ENCODE results near the gene EHF.
"Not testable (repeated sequence)": the region's sequence is repeated elsewhere in the genome, so short reads cannot be mapped to it uniquely, and the experiment has no call there.

The EHF gene

DNA sequence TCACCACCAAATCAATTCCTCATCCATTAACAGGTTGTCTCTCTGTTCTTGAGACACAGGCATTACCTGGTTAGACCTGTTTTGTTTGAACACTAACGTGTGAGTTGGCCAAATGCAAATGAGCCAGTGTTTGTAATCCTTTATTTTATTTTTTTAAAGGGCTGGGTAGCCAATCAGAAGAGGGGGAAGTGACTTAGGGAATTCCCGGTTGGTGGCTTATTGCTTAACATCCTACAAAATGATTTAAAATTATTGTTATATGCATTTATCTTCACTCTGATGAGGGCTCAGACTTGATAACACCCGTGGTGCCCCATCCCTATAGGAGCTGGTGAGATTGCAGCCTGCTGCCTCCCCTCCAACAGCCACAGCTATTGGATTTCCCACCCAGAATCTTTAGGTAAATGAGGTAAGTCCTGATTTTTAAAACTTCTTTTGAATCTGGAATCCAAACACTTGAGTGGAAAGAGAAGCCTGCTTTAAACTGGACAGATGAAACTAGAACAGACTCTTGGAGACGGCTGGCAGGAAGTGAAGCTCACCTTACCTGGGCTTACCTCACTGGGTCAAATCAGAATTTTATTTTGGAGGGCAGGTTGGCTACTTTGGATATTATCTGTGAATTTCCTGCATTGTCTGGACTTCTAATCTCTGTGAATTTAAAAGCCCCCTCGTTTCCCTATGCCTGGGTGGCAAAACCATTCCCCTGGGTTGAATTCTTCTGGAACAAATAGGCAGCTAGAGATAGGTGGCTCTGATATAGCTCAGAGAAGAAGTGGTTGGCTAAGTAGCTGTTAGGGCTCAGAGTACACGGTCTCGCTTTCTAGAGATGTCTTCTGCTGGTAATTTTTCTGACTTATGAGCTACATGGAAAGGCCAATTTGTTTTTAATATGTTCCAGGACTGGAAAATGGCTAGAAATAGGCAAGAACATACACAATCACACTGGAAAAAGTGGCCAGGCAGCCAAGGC lies at the start of gene EHF:
TSS of gene EHF (plus strand) at position 274 of the 973 bp plus-strand sequence. CDS start 21,538 bp downstream, outside the sequence.
- no peak for DNase-seq (ENCODE audit: low read depth)

DNA sequence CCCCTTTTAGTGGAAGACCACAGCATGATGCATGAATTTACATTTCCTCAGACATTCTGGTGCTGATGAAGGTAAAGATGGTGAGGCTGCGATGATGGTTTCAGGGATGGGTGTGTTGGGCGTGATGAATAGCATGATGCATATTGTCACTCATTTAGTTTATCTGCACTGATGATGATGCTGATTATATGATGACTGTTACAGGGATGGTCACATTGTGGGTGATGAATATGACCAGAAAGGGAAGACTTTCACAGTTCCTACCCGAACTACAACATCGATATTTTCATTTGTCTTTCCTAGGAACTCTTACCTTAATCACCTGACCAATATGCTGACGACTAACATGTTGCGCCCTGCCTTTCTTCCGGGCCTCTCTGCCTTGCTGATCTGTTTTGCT lies 47.4 kb upstream of the EHF start:
- no peak for DNase-seq (ENCODE audit: low read depth)

DNA sequence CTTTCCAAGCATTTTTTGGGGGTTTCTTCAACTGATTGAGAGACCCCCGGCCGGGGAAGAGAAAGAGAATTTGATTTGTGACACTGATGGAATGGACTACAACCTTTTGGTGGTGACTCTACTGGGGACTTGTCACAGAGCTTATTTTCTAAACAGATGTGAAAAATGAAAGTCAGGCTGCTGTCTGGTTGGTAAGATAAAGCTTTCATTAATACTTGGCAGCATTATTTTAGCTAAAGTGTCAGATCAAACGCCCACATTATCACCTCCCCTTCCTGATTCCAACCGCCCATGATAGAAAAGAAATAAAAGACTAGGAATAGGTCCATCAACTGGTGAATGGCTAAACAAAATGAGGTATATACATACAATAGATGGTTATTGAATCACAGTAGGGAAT lies 45.6 kb upstream of the EHF start:
- DNase-seq (ENCODE audit: low read depth) = no peak

DNA sequence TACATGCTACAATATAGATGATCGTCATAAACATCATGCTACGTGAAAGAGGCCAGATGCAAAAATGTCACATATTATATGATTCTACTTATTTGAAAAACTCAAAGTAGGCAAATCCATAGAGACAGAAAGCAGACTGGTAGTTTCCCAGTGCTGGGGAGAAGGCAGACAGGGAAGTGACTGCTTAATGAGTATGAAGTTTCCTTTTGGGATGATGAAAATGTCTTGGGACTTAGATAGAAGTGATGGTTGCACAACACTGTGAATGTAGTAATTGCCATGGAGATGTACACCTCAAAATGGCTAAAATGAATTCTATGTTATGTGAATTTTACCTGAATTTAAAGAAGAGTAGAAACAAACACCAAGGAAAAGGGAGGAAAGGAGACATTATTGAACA lies 45.2 kb upstream of the EHF start:
- no peak for DNase-seq (ENCODE audit: low read depth)

DNA sequence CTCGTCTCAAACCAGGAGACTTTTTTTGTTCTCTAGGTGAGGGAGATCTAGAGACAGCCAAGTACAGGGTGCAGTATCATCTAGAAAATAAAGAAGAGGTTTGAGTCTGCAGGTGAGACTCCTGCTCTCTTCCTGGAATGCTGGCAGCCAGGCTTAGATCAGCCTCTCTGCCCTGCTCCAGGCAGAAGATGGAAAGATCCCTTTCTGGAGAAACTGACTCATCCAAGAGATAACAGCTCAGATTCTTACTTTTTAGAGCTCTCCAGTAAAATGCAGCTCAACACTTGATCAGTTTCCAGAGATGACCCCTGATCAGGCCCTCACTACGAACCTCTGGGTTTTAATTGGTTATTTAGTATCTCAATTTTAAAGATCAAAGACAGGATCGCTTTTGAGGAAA lies 44.6 kb upstream of the EHF start:
- DNase-seq (ENCODE audit: low read depth) = peak; percentile 16

DNA sequence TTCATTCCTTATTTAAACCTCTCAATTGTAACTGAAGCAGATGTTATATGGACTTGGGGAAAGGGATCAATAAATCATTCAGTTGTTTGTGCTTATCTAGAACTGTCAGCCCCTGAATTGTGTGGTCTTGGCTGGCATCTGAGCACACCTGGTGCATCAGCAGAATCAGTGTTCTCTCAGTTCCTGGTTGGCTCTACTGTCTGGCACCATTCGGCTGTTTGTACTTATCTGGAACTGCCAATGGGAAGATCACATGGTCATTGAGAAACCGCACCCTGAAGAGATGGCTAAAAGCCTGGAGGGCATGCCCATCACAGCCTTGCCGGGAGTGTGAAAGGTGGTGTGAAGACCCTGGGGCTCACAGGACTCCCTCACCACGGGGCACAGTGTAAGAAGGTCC lies 37.1 kb upstream of the EHF start:
- no peak for DNase-seq (ENCODE audit: low read depth)

DNA sequence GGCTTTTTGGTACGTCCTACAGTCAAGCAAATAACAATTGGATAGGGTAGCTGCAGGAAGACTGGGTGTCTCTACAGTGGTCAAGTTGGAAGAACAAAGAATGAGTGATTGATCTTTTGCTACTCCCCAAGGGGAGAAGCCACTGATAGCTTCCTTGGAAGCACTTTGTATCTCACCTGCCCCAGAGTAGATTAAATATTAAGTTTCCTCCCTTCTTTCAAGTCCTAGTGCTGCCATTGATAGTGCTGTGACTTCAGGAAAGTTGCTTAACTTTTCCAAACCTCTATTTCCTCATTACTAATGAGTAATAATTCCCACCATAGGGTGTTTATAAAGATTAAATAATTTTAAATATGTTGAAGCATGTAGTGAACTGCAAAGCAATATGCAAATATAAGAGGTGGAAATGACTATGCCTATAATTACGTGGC lies 35.6 kb upstream of the EHF start:
- no peak for DNase-seq (ENCODE audit: low read depth)

DNA sequence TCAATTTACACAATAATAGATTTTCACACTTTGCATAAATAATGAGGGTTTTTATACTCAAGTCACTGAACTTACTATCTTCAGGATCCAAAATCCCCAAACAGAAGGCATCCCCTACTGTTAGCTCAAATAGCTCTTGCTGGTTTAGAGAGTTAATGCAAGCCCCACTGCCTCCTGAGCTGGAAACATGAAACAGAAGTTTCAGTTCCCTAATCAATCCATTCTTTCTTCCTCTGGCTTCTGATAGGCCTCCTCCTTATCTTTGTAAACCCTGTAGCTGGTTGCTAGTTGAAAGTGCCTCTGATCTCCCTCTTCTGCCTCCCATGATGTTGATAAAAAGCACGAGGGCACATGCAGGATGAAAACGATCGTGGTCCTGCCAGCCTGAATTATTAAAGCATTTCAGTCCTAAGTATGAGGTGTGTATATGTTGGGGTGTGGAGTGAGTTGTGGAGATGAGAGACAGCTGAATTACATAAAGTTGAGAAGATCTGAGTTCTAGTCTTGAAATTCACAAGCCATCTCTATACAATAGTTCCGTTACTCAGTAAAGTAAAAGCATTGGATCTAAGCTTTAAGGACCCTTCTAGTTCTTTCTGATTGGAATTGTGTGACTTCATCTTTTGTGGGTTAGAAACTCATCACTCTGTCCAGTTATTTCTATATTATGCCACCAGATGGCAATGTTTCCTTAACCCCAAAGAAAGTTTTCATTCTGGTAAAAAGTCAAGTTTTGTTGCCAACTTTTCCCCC lies 35.0 kb upstream of the EHF start:
- peak; percentile 59 for DNase-seq (ENCODE audit: low read depth)

DNA sequence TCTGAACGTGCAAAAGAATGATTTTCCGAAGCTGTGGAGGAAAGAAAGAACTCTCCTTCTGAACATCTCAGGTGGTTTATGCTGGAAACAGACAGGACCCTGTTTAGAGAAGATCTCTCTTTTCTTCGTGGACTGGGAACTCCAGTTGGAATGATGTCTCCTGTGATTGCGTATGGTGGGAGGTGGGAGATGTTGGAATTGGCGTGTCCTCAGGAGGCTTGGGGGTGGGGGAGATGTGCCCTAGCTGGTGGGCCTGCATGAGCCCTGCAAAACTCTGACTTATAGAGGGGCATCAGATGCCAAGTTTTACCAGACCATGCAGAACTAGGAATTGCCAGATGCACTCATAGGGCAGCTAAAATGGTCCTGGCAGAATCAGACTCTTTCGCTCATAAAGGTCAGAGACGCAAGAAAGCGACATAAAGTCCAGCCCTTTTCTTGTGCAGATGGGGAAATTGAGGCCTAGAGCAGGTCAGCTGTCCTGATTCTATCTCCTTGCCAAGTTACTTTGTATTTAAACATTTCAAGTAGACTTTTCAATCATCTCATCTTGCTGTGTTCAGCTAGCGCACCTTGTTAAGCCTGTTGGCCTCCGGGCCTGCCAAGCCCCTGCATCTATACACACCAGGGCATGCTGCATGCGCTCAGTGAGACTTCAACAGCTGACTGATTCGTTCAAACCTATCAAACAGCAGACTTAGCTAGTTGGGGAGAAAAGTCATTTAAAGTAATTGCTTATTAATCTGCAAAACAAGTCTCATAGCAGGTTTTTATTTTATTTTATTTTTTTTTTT lies 34.2 kb upstream of the EHF start:
- no peak for DNase-seq (ENCODE audit: low read depth)

DNA sequence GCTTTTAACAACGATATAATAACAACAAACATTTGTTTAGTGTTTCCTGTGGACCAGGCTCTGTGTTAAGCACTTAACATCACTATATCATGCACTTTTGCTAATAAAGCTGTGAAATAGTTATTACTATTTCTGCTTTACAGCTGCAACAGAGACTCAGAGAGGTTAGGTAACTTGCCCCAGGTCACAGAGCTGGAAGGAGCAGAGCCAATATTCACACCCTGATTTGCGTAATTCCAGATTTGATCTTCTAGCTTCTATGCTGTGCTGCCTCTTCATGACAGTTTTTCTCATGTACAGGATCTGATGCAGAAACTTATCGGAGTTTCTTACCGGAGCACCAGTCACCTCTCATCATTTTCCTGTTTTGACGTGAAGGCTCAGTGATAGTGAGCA lies 33.6 kb upstream of the EHF start:
- no peak for DNase-seq (ENCODE audit: low read depth)

DNA sequence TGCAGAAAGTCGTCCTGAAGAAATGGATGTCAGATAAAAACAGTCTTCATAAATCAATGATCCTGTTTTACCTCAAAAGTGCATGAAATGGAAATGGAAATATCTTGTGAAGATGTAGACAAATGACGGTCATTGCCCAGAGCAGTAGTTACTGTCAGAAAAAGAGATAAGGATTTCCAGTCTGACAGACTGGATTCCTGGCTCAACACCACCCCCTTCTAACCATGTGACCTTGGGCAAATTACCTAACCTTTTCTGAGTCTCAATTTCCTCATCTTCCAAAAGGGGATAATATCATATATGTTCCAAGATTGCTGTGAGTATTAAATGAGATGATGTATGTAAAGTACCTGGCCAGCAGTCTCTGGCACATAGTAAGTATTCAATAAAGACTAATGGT lies 32.9 kb upstream of the EHF start:
- DNase-seq (ENCODE audit: low read depth) = no peak

DNA sequence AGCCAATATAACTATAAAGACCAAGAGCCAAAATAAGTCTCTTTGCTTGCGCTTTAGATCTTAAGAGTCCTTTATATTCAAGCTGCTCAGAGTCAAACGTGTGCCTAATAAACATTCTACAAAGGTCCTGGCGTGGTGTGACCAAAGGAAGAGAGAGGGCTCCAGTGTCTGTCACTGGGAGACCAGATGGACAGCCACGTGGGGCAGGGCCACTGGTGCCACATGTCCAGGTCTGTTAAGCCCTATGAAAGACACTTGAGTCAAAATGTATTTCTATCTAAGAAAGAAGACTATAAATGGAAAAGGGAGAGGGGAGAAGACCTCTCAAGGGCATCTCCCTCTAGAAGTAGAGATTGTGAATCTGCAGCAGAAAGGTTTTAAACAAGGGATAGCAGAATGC lies 32.2 kb upstream of the EHF start:
- DNase-seq (ENCODE audit: low read depth) = no peak

DNA sequence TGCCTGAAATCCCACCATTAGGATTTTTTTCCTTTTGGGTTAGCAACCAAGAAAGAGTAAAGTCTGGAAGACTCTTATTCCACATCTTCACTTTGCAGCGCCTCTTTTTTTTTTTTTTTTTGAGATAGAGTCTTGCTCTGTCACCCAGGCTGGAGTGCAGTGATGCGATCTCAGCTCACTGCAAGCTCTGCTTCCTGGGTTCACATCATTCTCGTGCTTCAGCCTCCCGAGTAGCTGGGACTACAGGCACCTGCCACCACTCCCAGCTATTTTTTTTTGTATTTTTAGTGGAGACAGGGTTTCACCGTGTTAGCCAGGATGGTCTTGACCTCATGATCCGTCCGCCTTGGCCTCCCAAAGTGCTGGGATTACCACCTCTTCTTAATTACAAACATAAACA lies 31.7 kb upstream of the EHF start:
- not testable (repeated sequence) for DNase-seq (ENCODE audit: low read depth)

DNA sequence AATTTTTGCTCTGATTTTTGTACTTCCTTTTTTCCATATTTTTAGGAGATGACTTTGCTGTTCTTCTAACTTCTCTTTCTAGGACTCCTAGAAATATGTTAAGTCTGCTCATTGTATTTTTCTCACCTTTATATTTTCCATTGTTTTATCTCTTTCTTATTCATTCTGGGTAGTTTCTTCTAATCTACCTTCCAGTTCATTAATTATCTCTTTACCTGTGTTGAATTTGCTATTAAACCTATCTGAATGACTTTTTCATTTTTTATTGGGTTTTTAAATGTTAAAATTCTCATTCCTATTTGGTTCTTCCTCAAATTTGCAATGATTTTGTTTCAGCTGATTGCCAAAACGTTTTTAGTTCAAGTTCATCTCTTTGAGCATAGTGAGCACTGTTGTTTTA lies 27.8 kb upstream of the EHF start:
- DNase-seq (ENCODE audit: low read depth) = no peak

DNA sequence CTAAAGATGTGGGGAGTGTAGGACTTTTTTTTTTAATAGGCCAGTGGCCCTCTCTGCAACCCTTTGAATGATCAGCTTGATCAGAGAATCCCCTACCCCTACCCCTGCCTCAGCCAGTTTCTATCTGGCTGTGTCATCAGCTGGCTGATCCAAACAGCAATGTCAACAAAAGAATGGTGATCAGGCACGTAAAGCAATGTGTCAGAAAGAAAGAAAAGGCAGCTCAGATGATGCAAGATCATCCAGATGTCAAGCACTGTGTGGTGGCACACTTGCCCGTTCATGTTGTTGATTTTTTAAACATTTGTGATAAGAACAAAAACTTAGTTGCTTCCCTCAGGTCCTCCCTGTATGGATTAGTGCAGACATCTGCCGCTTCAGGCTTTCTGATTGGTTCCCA lies 26.3 kb upstream of the EHF start:
- no peak for DNase-seq (ENCODE audit: low read depth)

DNA sequence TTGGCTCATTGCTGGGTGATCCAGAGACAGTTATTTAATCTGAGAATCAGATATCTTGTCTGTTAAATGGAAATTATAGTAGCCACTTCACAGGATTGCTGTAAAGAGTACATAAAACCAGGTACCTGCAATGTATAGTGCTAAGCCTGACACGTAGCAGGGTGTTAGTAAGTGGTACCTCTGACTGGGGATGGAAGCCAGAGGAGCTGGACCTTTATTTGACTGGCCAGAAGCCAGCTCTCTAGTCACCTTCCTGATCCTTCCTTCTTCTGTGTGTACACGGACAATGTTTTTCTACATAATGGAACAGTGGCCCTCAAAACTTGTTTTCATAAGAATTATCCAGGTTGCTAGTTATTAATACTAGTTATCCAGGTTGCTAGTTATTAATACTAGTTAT lies 25.5 kb upstream of the EHF start:
- no peak for DNase-seq (ENCODE audit: low read depth)

DNA sequence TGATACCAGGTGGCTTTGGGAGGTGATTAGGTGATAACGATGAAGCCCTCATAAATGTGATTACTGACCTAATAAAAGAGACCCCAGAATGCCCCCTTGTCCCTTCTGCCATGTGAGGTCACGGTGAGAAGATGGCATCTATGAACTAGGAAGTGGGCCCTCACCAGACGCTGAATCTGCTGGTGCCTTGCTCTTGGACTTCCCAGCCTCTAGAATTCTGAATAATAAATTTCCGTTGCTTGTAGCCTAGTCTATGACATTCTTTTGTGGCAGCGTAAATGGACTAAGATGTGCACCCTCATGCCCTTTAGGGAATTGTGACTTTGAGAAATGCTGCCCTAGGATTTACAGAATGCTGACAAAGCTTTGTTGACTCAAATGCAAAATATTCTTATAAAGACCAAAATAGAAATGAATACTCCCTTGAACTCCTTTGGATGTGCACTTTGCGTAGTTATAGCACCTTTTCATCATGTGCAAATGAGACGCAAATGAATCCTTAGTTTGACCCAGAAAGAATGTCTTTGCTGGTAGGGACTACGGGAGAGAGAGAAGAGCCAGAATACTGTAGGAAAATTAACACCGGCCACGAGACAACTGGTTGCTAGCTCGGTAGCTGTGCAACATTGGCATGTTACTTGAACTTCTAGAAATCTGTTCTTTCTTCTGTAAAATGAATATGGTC lies 24.8 kb upstream of the EHF start:
- DNase-seq (ENCODE audit: low read depth) = no peak

DNA sequence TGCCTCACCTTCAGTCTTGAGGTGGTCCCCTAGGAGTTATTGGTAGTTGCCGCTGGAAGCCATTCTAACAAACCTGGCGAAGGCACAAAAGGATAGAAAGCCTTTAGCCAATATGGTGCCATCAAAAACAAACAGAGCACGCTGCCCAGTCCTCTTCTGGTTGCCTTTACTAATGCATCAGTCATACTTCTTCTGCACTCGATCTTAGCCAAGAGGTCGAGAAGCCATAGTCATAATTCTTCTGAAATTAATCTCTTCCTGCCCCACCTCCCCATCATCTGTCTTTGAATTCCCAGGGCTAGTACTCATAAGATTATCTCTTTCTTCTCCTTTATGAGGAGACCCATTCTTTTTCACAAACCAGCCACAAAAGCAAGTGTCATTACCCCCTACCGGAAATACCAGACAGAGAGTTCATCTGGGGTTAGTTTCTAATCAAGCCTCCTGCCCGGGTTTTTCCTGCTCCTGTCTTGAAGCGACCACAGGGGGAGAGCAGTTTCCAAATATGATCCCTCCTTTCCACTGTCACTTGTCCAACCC lies 21.4 kb upstream of the EHF start:
- peak; percentile 87 for DNase-seq (ENCODE audit: low read depth)

DNA sequence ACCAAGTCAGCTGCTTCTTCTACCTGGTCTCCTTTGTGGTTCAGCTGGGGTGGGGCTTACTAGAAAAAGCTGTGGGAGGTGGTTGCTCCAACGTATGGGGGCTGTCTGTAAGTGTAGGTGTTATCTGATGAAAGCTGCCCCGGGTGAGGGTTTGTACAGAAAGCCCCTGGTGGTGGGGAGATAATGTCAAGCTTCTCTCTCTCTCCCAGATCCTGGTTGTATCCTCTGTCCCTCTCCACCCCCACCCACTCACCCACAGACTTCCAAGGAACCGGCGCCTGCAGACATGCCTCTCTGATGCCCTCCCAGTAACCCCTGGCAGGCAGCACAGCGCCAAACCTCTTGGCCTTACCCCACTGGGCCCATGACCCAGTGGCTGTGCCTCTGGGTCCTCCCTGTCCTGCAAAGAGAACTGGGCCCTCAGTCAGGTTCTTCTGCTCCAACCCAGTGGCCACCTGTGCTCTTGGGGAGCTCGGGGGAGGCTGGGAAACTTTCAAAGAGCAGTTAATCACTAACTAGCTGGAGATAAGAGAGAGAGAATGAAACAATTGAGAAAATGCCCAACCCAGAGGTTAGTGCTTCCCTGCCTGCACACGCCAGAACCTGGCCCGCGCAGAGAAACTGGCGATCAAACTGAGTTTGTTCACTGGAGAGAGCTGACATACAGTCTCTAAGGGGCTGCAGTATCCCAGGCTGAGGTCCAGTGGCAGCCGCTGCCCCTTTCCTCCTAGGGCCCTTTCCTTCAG lies 20.4 kb upstream of the EHF start:
- peak; percentile 11 for DNase-seq (ENCODE audit: low read depth)

DNA sequence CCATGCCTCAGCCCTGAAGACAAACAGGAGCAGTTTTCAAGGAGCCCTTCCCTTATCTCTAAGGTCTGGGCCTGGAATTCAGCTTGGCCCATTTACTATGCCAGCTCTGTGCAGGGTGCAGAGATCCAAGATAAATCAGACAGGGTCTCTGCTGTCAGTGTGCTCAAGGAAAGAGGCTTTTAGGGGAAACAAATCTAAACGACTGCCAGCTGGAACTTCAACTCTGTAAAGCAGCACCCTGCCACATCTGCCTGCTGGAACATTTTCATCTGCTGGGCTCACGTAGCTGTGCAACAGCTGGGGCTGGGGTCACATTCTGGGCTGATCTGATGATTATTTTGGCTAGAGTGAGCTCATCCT lies 19.8 kb upstream of the EHF start:
- DNase-seq (ENCODE audit: low read depth) = no peak

DNA sequence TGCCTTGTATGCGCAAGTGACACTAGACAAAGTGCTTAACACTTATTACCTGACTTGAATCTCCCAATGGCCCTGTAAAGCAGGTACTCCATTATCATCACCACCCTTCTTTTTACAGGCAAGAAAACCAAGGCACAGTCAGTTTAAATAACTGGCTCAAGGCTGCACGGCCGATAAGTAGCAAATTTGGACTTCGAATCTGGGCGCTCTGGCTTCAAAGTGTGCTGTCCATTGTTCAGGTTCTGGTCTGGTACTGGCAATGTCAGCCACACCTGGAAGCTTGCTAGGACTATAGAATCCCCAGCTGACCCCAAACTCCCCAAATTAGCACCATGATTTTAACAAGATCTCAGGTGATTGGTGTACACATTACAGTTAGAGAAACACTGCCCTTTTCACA lies 19.3 kb upstream of the EHF start:
- no peak for DNase-seq (ENCODE audit: low read depth)
